NK-92 (cell line): Measurements from ENCODE around the gene WSCD2.

Experiments
- DNase-seq: peaks from one replicate; lab custom pipeline; 2025; ENCODE audit not compliant: unreplicated experiment; lab: John Stamatoyannopoulos, UW

Gene WSCD2

DNA sequence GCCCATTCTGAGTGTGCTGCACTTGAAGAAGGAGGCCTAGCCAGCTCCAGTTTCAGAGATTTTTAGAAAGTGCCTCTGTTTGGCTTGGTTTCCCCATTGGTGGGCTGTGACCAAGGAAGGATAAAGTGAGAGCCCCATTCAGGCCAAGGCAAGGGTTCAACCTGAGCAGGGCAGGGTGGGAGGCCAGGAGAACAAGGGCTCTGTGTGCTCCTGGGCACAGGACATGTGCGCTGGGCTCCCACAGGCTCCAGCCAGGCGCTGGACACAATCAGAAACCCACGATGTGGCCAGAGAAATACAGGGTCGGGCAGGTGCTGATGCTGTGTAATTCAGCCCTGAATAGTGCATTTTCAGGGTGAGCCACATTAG is 23.1 kb downstream of the WSCD2 start:
- no peak for DNase-seq

DNA sequence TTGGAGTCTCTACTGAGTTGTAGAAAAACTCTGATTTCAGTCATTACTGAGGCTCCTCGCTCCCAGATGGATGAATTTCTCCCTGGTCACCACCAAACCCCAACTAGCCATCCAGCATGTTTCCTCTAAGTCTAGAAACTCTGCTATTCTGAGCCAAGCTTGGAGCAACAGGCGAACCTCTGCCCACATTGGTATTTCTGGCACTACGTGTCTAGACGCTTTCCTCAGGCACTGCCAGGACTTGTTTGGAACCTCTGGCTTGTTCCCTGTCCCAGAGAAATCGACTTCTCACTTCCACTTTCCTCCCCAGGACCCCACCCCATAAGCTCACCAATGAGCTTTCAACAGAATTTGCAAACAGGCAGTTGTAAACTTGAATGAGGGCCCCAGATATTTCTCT is 27.6 kb downstream of the WSCD2 start:
- DNase-seq: no peak

DNA sequence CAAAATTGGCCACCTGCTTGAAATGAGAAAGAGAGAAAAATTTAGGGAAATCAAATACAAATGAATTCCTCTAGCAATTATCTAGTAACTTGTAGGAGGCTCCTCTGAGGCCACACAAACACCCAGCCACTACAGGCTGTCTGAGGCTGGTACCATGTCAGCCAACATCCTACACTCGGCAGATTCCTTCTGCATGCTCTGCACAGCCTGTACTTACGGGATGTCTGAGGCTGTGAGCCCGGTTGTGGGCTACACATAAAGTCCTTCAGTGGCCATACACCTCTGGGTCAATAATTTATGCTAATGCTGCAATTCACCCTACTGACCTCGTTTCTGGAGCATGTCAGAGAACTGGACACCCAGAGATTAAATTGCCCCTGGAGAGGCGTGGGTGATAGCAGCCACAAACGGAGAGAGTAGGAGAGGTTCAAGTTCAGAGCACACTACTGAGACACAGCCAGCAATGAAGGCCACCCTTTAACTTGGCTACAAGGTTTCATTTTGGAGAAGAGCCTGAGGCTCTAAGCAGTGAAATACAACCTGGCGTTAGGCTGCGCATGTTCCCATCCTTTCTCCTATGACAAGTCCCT is 28.9 kb downstream of the WSCD2 start:
- no peak for DNase-seq

DNA sequence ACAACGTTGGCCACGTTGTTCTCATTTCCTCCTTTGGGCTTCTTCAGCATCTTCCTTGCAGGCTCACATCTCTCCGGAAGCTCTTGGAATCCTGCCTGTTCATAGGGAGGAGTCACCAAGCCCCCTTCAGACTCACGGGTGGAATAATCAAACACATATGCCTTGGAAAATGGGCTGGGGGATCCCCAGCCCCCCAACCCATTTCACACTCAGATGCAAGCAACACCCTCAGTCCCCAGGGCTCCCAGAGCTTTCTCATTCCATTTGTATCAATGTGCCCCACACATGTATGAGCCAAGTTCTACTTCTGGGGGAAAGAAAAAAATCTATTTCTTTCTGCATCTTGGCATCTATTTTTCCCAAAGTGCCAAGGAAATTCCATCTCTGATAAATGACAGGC is 33.1 kb downstream of the WSCD2 start:
- DNase-seq: no peak

DNA sequence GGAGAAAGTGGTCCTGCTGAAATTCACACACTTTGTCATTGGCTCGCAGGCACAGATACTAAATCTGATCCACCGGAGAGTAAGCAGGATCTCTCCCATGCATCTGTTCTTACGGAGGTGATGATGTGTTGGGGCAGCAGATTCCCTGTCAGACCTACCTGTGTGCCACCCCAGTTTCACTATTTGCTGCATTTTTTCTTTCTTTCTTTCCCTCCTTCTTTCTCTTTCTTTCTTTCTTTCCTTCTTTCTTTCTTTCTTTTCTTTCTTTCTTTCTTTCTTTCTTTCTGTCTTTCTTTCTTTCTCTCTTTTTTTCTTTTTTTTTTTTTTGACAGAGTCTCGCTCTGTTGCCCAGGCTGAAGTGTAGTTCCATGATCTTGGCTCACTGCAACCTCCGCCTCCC is 37.4 kb downstream of the WSCD2 start:
- DNase-seq: no peak

DNA sequence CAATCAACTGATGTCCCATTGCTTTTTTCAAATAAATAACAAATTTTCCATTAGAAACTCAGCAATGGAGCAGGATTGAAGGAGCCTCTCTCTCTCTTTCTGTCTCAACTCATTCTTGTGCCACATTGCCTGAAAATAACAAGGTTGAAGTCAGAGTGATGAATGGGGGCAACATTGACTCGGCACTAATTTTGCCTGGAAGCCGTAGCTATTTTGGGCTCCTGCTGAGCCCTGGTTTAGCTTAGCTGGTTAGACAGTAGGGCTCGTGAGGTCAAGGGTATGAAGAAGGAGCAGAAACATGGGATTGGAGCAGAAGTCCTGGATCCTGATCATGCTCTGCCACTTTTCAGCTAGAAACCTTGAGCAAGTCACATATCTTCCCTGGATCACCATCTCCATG is 38.9 kb downstream of the WSCD2 start:
- no peak for DNase-seq

DNA sequence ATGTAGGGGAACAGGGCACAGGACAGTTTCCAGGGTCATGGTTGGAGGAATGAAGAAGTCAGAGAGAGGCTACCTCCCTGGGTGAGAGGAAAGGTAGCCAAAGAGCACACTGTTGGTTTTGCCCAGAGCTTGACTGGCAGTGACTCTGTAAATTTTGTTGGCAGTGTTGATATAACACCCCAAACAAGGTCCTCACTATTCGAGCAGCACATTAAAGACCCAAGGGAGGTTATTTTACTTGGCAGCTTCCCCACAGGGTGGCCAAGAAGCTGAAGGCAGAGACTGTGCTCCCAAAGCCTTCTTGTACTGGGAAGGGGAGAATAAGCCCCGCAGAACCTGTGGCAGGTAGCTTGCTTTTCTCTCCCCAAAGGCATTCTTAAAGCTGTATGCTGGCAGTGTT is 40.6 kb downstream of the WSCD2 start:
- DNase-seq: no peak

DNA sequence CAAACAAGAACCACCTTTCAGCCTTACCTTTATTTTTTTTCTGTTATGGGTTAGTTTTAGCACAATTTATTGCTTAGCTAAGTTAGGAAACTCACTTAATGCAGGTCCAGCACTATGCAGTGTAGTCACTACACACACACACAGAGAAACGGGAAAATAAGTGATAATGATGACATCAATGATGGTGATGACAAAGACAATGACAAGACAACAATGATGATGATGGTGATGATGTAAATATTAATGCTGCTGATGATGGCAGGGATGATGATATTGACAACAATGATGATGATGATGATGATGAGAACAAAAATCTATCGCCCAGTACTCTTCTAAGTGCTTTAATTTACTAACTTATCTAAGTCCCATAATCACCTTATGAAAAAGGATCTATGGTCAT is 41.1 kb downstream of the WSCD2 start:
- no peak for DNase-seq

DNA sequence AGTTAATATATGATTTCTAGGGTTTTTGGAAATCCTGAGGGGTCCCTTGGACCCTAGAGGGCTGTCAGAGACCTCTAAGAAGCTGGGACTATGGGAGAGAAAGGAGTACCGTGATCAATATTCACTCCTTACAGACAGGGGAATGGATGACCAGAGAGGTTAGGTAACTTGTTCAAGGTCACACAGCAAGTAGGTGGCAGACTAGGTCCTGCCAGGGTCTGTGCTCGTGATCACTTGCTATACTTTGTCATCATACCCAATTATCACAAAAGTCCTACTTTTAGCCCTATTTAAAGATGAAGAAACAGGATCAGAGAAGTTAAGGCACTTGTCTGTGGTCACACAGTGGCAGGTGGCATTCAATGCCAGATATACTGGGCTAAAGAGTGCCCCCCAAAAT is 42.9 kb downstream of the WSCD2 start:
- no peak for DNase-seq

DNA sequence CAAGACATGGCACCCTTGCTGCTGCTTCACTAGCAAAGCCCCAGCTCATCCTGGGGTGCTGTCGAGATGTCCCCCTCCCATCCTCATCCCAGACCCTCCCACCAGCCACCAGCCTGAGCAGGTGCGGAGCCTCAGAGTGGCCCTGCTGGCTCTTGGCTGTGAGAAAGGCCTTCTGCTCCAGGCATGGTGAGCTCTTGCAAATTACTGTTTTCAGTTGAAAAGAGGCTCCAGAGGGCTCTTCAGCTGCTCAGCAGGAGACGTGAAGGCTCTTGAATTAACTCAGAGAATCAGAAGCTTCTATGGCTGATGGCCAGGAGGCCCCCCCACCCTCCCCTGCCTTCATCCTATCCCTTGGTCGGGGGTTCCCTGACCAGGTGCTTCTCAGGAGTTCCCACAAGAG is 44.1 kb downstream of the WSCD2 start:
- no peak for DNase-seq

DNA sequence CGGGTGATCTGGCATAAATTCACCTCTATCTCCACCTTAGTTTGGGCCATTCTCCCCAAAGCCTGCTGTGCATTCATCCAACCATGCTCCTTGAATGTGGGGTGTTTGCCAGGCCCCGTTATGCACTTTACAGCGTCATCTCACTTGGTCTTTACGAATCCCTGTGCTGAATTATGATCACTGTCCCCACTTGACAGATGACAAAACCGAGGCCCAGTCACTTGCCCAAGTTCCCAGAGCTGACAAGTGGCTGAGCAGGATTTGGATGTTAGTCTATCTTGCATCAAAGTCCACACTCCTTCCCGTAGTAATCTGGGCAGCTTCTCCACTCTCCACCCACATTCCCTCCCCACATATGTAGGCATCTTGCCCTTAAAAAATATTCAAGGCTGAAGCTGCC is 44.8 kb downstream of the WSCD2 start:
- DNase-seq: no peak

DNA sequence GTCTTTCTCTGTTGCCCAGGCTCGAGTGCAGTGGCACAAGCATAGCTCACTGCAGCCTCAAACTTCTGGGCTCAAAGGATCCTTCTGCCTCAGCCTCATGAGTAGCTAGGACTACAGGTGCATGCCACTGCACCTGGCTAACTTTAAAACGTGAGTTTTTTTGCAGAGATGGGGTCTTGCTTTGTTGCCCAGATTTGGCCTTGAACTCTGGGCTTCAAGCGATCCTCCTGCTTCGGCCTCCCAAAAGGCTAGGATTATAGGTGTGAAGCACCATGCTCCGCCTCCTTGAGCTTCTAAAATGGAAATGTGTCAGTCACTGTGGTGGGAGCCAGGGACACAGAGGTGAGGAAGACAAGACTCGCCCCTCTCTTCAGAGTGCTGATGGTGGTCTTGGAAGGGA is 45.6 kb downstream of the WSCD2 start:
- no peak for DNase-seq

DNA sequence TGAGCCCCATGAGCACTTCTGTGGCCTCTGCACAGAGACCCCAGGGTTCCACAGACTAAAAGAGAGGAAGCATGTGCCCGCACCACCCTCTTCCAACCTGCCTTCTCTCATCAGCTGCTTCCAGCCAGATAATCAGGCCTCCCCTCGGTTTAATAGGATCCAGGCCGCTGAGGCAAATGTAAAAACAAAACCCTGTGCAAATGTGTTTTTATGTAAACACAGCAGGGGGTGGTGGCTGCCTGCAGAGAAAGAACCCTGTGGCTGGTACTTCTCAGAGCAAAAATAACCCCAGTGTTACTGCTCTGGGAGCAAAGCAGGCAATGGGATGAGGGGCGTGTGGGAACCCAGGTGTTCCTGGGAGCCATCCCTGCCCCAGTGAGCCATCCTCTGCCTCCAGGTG is 46.2 kb downstream of the WSCD2 start:
- no peak for DNase-seq

DNA sequence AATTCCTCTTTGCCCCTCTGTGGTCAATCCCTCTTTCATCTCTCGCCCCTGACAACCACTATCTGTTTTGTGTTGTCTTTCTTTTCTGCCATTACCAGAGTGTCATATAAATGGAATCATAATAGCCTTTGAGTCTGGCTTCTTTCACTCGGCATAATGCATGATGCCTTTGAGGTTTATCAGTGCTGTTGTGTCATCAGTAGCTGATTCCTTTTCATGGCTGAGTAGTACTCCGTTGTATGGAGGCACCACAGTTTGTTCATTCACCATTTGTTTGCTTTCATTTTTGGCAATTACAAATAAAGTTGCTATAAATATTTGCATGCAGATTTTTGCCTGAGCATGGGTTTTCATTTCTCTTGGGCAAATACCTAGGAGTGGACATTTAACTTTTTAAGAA is 47.2 kb downstream of the WSCD2 start:
- no peak for DNase-seq

DNA sequence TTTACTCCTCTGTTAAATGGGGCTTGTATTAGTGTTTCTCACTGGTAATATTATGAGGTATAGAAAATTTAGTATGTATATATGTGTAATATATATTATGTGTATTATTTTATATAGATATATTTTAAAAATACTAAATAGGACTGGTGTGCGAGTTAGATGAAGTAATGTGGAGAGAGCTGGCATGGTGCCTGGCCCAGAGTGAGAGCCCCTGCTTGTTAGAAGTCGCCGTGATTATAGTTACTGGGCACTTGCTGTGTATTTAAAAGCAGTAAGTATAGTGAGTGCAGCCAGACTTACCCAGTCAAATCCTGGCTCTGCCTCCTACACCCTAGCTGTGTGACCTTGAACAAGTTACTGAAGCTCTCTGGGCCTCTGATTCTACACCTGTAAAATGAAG is 48.0 kb downstream of the WSCD2 start:
- no peak for DNase-seq

DNA sequence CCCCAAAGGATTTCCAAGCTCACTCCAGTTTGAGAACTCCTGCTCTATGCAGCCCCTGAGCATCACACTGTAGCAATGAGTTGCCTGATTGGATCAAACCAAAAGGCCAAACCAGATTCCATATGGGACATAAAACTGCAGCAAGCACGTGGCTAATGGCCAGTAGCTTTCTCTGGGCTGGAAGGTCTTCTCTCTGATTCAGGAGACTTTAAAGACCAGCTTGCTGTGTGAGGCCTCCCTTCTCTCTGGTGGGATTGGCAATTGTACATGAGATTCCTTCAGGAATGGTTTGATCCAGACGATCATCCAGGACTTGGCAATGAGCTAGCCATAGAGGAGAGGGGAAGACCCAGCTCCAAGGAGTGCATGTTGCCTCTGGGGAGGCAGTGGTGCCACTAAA is 50.2 kb downstream of the WSCD2 start:
- DNase-seq: no peak

DNA sequence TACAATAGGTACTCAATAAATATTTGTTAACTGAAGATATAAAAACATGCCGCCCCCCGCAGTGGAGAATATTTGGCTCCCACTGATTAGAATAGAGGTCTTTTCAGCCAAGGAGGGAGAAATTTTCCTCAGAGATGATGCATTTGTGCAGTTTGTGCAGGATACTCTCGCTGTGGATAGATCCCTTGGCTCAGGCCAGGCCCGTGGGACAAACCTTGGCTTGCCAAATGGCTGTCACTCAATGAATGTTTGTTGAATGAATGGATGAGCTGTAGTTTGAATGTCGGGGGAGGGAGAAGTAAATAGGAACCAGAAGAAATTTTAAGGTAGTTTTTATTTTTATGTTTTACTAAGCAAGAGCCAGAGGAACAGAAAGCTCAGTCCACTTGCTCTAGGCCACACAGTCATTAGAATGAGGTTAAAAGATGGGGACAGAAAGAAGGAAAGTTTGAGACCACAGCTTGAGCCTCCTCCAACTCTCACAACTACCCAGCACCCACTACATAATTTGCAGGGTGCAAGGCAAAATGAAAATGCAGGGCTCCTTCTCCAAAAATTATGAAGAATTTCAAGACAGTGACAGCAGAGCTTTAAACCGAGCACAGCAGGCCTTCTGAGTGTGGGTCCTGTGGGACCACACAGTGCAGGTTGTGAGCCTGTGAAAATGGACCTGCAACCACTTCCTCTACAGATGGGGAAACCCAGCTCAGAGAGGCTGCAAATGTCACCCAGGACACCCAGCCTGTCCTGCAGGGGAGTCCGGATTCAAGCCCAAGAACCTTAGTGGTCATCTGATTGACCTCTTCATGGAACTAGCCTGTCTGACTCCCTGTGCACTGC is 51.4 kb downstream of the WSCD2 start:
- DNase-seq: no peak

DNA sequence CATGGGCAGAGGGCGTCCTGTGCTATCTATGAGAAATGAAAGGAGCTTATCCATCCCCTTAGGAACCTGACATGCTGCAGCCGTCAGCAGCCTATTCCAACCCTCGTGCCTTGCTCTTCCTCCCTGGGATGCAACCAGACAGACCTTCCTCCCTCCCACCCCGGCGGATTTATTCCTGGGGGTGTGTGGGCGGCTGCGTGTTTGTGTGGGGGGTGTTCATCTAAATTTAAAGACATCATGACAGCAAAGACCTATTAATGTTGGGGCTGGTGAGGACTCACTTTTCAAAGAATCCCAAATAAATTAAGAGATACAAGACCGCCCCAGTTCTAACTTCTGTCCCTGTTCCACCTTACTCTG is 52.0 kb downstream of the WSCD2 start:
- no peak for DNase-seq

DNA sequence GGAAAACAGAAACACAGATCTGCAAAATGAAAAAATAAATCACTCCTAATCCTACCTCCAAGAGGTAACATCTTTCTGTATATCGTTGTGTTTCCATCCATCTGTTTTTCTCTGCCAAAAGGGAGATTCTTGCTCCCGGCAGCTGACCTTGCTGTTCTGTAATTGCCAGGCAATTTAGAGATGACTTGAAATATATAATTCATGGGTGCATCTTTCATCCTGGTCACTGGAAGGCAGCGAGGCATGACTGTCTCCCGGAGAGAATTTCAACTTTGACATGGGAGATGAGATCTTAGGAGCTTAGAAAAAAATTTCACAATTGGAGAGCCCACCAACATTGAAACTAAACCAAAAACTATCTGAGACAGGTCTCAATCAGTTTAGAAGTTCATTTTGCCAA is 53.0 kb downstream of the WSCD2 start:
- no peak for DNase-seq

DNA sequence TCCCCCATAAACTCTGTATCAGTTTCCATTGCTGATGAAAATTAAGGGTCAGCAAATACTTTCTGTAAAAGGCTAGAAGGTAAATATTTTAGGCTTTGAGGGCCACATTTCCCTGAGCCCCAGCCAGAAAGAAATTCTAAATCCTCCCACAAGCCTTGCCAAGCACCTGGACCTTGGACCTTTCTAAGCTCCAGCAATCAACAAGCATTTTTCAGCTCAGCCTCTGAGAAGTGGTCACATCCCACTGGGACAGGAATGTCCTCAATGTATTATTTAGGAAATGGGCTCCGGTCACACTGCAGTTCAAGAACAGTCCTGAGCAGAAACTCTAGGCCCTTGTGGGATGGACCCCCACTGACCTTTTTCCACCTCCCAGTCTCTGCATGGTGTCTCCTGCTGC is 55.9 kb downstream of the WSCD2 start:
- no peak for DNase-seq

DNA sequence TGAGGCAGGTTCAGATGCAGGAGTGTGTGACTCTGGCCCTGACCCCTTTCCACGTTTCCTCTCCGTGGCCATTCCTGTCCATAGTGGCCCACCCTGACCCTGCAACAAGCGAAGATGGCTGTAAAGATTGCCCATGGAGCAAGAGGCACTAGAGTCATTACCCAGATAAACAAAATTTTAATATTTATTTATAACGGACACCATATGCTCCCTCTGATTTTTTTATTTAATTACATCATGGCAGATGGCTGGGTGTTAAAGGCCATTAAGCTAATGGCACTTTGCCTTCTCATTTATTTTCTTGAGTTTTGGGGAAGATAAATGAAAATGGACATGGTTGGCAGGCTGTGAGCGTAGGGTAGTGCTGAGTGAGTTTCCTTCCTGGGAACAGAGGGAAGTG is 58.7 kb downstream of the WSCD2 start:
- DNase-seq: no peak

DNA sequence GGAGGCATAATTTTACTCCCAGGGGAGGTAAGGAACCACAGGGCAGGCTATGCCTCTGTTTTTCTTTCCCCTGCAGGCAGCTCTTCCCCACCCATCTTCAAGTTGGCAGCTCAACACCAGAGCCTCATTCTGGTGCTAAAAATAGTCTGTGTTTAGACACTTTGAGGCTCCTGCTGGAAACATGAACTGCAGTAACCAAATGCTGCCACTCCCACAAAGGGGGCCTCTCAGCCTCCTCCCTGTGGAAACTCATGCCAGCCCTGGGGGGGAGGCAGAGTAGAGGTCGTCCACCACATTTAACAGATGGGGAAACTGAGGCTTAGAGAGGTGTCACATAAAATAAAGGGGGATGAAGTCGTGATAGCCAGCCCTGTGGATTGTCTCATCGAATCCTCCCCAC is 61.4 kb downstream of the WSCD2 start:
- no peak for DNase-seq

DNA sequence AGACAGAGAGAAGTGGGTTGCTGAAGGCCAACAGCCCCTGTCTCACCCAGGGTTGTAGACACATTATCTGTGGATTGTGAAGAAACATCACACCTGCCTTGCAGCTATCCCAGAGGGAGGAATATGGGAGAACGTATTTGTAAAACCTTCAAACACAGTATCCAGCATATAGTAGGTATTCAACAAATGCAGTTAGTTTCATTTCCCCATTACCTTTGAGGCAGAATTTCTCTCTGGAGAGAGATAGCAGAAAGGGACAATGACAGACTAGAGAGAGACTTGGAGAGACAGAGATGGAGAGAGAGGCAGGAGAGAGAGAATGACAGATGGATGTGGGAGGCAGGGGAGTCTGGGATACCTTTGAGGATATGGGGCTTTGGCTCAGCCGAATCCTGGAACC is 62.0 kb downstream of the WSCD2 start:
- DNase-seq: no peak
